ENCODE measurements around the gene STIP1. TPM values are rescaled to one million over a fixed set of nuclear protein-coding genes. Genes with fewer than 3 reads are reported as not detected.
A peak's percentile ranks its signal among the peaks of the same experiment; 100 is the strongest.

The STIP1 gene
- total and polyA plus RNA-seq, 9 of the 15 experiments (the other 6 are each of a cell fraction or from before 2014, with no cell fraction given): 58.1 to 465 (median 346) TPM

- TF ChIP-seq CREB5 (CRISPR knock-in tag; IDR thresholded peaks at IDR 0.05) (no peak), HDAC1 (IDR thresholded peaks at IDR 0.05) (peak in 1 of 2 experiments; percentile 72; a peak in 2 of 4 replicates), MECOM (CRISPR knock-in tag; IDR thresholded peaks at IDR 0.05) (no peak), HCFC1 (IDR thresholded peaks at IDR 0.05; ENCODE audit: low read depth, low read length) (0 out of 2 replicates have a peak, but pooled peaks have one; percentile 7), ZNF140 (CRISPR knock-in tag; IDR thresholded peaks at IDR 0.05) (no peak), PBX2 (CRISPR knock-in tag; IDR thresholded peaks at IDR 0.05; ENCODE audit: low read depth) (no peak), PBX2 (tag; conservative IDR thresholded peaks at IDR 0.05; ENCODE audit: low read depth) (no peak), CBX8 (IDR thresholded peaks at IDR 0.05; ENCODE audit: borderline replicate concordance, extremely low read depth, low read depth, low read length, poor library complexity, severe bottlenecking) (no peak), EWSR1 (IDR thresholded peaks at IDR 0.05; ENCODE audit: borderline replicate concordance, low read depth, partially characterized antibody) (no peak), PTRF (tag; IDR thresholded peaks at IDR 0.05) (no peak), ZBTB7A (IDR thresholded peaks at IDR 0.05; ENCODE audit: borderline replicate concordance, control insufficient read depth, low read depth, low read length) (peak; percentile 82; the same call in 1 of the 2 replicates), TFAP4 (CRISPR knock-in tag; IDR thresholded peaks at IDR 0.05; ENCODE audit: borderline replicate concordance) (peak; percentile 65; the same call in 1 of the 2 replicates), BHLHE40 (IDR thresholded peaks at IDR 0.05; ENCODE audit: low read length) (no peak), CBFA2T3 (IDR thresholded peaks at IDR 0.05) (no peak; the same call in 1 of the 2 replicates), SRSF9 (IDR thresholded peaks at IDR 0.05; ENCODE audit: borderline replicate concordance, low read depth, low read length) (no peak)
- TF ChIP-seq, protein P1, sequence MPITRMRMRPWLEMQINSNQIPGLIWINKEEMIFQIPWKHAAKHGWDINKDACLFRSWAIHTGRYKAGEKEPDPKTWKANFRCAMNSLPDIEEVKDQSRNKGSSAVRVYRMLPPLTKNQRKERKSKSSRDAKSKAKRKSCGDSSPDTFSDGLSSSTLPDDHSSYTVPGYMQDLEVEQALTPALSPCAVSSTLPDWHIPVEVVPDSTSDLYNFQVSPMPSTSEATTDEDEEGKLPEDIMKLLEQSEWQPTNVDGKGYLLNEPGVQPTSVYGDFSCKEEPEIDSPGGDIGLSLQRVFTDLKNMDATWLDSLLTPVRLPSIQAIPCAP (CRISPR knock-in tag; IDR thresholded peaks at IDR 0.05; ENCODE audit: borderline replicate concordance): no peak
- TF ChIP-seq, protein P2, sequence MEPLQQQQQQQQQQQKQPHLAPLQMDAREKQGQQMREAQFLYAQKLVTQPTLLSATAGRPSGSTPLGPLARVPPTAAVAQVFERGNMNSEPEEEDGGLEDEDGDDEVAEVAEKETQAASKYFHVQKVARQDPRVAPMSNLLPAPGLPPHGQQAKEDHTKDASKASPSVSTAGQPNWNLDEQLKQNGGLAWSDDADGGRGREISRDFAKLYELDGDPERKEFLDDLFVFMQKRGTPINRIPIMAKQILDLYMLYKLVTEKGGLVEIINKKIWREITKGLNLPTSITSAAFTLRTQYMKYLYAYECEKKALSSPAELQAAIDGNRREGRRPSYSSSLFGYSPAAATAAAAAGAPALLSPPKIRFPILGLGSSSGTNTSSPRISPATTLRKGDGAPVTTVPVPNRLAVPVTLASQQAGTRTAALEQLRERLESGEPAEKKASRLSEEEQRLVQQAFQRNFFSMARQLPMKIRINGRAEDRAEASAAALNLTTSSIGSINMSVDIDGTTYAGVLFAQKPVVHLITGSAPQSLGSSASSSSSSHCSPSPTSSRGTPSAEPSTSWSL (CRISPR knock-in tag; IDR thresholded peaks at IDR 0.05; ENCODE audit: borderline replicate concordance): no peak
These were observed 60.0 kb downstream of the STIP1 start (continued) for GRCh38 chr11:64245797-64246620.
